ENCODE measurements around the gene DIDO1. TPM values are rescaled to one million over a fixed set of nuclear protein-coding genes. Genes with fewer than 3 reads are reported as not detected.

Gene DIDO1
- total RNA-seq, 1 donor = 46.3 TPM

DNA sequence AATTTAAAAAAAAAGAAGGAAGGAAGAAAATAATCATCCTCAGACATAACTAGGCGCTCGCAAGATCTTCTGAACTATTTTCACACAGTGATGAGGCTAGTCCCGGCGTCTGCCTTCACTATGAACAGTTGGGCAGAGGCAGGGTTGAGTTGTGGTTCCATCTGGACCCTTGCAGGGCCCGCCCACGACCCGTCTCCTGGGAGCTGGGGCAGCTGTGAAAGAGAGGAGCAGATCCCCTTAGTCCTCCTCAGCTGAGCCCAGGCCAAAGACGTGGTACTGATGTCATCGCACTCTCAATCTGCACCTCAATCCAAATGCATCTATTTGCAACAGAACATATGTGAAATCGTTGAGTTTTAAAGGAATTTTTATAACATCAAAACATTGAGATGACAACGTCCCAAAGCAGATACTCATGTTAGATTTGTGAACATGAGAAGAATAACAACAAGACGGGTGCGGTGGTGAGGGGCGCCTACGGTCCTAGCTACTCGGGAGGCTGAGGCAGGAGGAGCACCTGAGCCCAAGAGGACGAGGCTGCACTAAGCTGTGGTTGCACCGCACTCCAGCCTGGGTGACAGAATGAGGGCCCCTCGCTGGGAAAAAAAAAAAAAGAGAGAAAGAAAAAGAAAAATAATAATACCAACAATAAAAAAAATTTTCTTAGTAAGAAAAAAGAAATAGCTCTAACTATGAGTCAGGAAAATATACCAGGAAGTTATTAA lies 80.0 kb downstream of the DIDO1 start:
- Histone ChIP-seq H3K27me3 (ENCODE audit: insufficient read depth, low read length) (no peaks in the 10 kb centered on the region), H4K20me1 (ENCODE audit: insufficient read depth, low read length) (peaks cover 3% of the 10 kb centered on the region), H3K36me3 (ENCODE audit: insufficient read depth, low read length) (peaks cover 4% of the 10 kb centered on the region), H3K4me3 (ENCODE audit: insufficient read depth, low read length) (no peak overlapping the region), H3K9me3 (ENCODE audit: low read depth, low read length) (no peaks in the 10 kb centered on the region), H3K4me2 (ENCODE audit: insufficient read depth, low read length) (no peak overlapping the region), H2AFZ (ENCODE audit: low read length) (no peak overlapping the region), H3K4me1 (ENCODE audit: insufficient read depth, low read length) (no peaks in the 10 kb centered on the region), H3K27ac (ENCODE audit: low read depth, low read length) (no peak overlapping the region), H3K79me2 (ENCODE audit: insufficient read depth, low read length) (no peaks in the 10 kb centered on the region)
- TF ChIP-seq, protein P1, sequence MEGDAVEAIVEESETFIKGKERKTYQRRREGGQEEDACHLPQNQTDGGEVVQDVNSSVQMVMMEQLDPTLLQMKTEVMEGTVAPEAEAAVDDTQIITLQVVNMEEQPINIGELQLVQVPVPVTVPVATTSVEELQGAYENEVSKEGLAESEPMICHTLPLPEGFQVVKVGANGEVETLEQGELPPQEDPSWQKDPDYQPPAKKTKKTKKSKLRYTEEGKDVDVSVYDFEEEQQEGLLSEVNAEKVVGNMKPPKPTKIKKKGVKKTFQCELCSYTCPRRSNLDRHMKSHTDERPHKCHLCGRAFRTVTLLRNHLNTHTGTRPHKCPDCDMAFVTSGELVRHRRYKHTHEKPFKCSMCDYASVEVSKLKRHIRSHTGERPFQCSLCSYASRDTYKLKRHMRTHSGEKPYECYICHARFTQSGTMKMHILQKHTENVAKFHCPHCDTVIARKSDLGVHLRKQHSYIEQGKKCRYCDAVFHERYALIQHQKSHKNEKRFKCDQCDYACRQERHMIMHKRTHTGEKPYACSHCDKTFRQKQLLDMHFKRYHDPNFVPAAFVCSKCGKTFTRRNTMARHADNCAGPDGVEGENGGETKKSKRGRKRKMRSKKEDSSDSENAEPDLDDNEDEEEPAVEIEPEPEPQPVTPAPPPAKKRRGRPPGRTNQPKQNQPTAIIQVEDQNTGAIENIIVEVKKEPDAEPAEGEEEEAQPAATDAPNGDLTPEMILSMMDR (IDR thresholded peaks at IDR 0.05; ENCODE audit: extremely low read depth, low read depth, low read length) = no peak
- DNase-seq (ENCODE audit: insufficient read length, low spot score, missing footprints) = peak; percentile 57

DNA sequence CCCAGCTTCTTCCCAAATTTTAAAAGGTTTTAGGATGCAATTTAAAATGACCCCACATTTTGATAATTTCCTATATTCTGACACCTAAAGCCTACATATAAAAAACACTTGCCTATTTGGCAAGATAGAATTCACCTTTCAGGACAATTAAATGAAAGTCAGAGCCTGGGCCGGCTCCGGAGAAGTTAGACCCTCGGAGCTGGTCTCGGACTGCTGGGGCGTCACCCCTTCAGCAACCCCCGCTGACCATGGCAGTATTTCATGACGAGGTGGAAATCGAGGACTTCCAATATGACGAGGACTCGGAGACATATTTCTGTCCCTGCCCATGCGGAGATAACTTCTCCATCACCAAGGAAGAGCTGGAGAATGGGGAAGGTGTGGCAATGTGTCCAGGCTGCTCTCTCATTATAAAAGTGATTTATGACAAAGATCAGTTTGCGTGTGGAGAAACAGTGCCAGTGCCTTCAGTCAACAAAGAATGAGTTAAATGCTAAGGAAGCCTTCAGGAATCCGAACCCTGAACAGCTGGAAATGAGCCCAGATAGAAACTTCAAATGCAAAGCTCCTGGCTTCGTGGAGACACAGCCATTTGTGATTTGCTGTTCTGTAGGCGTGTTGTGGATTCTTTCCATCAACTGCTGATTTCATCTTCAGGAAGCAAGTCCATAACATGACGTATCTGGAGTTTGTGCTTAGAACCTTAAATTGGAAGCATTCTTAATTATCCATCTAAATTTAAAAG lies 80.7 kb downstream of the DIDO1 start:
- Histone ChIP-seq H3K4me3 (ENCODE audit: insufficient read depth, low read length) (no peak overlapping the region), H3K36me3 (ENCODE audit: insufficient read depth, low read length) (peaks cover 4% of the 10 kb centered on the region), H3K4me2 (ENCODE audit: insufficient read depth, low read length) (no peak overlapping the region)

DNA sequence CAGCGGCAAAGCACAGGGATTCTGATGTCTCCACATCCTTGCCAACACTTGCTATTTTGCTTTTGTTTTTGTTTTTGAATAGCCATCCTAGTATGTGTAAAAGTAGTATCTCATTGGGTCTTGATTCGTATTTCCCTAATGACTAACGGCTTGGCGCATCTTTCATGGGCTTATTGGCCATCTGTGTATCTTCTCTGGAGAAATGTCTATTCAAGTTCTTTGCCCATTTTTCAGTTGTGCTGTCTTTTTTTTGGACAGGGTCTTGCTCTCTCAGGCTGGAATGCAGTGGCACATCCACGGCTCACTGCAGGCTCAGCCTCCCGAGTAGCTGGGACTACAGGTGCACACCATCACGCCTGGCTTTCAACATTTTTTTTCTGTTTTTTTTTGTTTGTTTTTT lies 82.1 kb downstream of the DIDO1 start:
- no peaks in the 10 kb centered on the region for H3K9me3 ChIP-seq (ENCODE audit: low read depth, low read length)
- H3K79me2 ChIP-seq (ENCODE audit: insufficient read depth, low read length) = no peaks in the 10 kb centered on the region
- H2AFZ ChIP-seq (ENCODE audit: low read length) = no peak overlapping the region
- no peak overlapping the region for H3K4me3 ChIP-seq (ENCODE audit: insufficient read depth, low read length)
- H3K27me3 ChIP-seq (ENCODE audit: insufficient read depth, low read length) = peaks cover 19% of the 10 kb centered on the region
- no peak overlapping the region for H3K27ac ChIP-seq (ENCODE audit: low read depth, low read length)
- H3K36me3 ChIP-seq (ENCODE audit: insufficient read depth, low read length) = peaks cover 4% of the 10 kb centered on the region
- DNase-seq (ENCODE audit: insufficient read length, low spot score, missing footprints) = no peak
- H3K4me1 ChIP-seq (ENCODE audit: insufficient read depth, low read length) = no peaks in the 10 kb centered on the region
- H4K20me1 ChIP-seq (ENCODE audit: insufficient read depth, low read length) = peaks cover 3% of the 10 kb centered on the region
- TF ChIP-seq, protein P1 (IDR thresholded peaks at IDR 0.05; ENCODE audit: extremely low read depth, low read depth, low read length) = no peak
- no peak overlapping the region for H3K4me2 ChIP-seq (ENCODE audit: insufficient read depth, low read length)

More for the DNA sequence above, 80.7 kb downstream of the DIDO1 start:
- no peaks in the 10 kb centered on the region for H3K4me1 ChIP-seq (ENCODE audit: insufficient read depth, low read length)
- no peak for DNase-seq (ENCODE audit: insufficient read length, low spot score, missing footprints)
- H2AFZ ChIP-seq (ENCODE audit: low read length) = no peak overlapping the region
- peaks cover 5% of the 10 kb centered on the region for H3K27me3 ChIP-seq (ENCODE audit: insufficient read depth, low read length)
- peaks cover 3% of the 10 kb centered on the region for H4K20me1 ChIP-seq (ENCODE audit: insufficient read depth, low read length)
- no peaks in the 10 kb centered on the region for H3K79me2 ChIP-seq (ENCODE audit: insufficient read depth, low read length)
- no peaks in the 10 kb centered on the region for H3K9me3 ChIP-seq (ENCODE audit: low read depth, low read length)
- H3K27ac ChIP-seq (ENCODE audit: low read depth, low read length) = no peak overlapping the region
- TF ChIP-seq, protein P1 (IDR thresholded peaks at IDR 0.05; ENCODE audit: extremely low read depth, low read depth, low read length) = no peak

DNA sequence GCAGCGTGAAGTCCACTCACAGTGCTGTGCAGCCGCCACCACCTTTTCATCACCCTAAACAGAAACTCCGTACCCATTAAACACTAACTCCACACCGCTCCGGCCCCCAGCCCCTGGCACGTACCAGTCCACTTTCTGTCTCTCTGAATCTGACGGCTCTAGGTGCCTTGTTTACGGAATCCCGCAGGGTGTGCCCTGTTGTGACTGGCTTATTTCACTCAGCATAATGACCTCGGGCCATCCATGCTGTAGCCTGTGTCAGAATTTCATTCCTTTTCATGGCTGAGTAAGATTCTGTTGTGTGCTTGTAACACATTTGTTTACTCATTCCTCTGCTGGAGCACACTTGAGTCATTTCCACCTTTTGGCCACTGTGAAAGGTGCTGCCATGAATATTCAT lies 82.6 kb downstream of the DIDO1 start:
- no peaks in the 10 kb centered on the region for H3K4me1 ChIP-seq (ENCODE audit: insufficient read depth, low read length)
- H3K27ac ChIP-seq (ENCODE audit: low read depth, low read length) = no peak overlapping the region
- H3K4me2 ChIP-seq (ENCODE audit: insufficient read depth, low read length) = no peak overlapping the region
- no peak overlapping the region for H2AFZ ChIP-seq (ENCODE audit: low read length)
- DNase-seq (ENCODE audit: insufficient read length, low spot score, missing footprints) = no peak
- H3K9me3 ChIP-seq (ENCODE audit: low read depth, low read length) = no peaks in the 10 kb centered on the region
- H3K27me3 ChIP-seq (ENCODE audit: insufficient read depth, low read length) = peaks cover 21% of the 10 kb centered on the region
- no peak overlapping the region for H3K4me3 ChIP-seq (ENCODE audit: insufficient read depth, low read length)
- peaks cover 3% of the 10 kb centered on the region for H4K20me1 ChIP-seq (ENCODE audit: insufficient read depth, low read length)
- peaks cover 4% of the 10 kb centered on the region for H3K36me3 ChIP-seq (ENCODE audit: insufficient read depth, low read length)
- H3K79me2 ChIP-seq (ENCODE audit: insufficient read depth, low read length) = no peaks in the 10 kb centered on the region
- TF ChIP-seq, protein P1 (IDR thresholded peaks at IDR 0.05; ENCODE audit: extremely low read depth, low read depth, low read length) = no peak
